Activated CD4-positive, alpha-beta memory T cell treated with anti-CD3 and anti-CD28 coated beads for 36 hours (primary cell): Measurements from ENCODE around the gene MRPL2. TPM values are rescaled to one million over a fixed set of nuclear protein-coding genes. Genes with fewer than 3 reads are reported as not detected.
"Not testable (repeated sequence)": the region's sequence is repeated elsewhere in the genome, so short reads cannot be mapped to it uniquely, and the experiment has no call there.

ENCODE experiments used
- CTCF ChIA-PET: fragments of 350-600 bp; sonication (Branson Sonifier 250); formaldehyde crosslinking; loops from one replicate; lab custom pipeline; 2021; ENCODE audit warnings: antibody characterized with exemption, inconsistent platforms; lab: Charles Lee
- POLR2A ChIA-PET: fragments of 350-600 bp; sonication (Branson Sonifier 250); formaldehyde crosslinking; loops from one replicate; lab custom pipeline; 2021; ENCODE audit warnings: antibody characterized with exemption; lab: Charles Lee
- DNase-seq: peaks from one replicate; pipeline ENCODE4 v3.0.0-alpha.2; 2020
- H3K27ac Mint-ChIP-seq: one replicate; pipeline ENCODE4 v1.8.0; 2021; ENCODE audit warnings: mixed read lengths
- H3K27me3 Mint-ChIP-seq: one replicate; pipeline ENCODE4 v1.8.0; 2021; ENCODE audit warnings: mixed read lengths
- H3K36me3 Mint-ChIP-seq: one replicate; pipeline ENCODE4 v1.8.0; 2021; ENCODE audit warnings: mixed read lengths
- H3K4me1 Mint-ChIP-seq: one replicate; pipeline ENCODE4 v1.8.0; 2021; ENCODE audit warnings: low read depth, mixed read lengths
- H3K4me3 Mint-ChIP-seq: one replicate; pipeline ENCODE4 v1.8.0; 2021; ENCODE audit warnings: mild to moderate bottlenecking, mixed read lengths
- H3K9me3 Mint-ChIP-seq: one replicate; pipeline ENCODE4 v1.8.0; 2021; ENCODE audit warnings: mixed read lengths
- intact Hi-C: fragments of 100-400 bp; cut with micrococcal nuclease; formaldehyde crosslinking; loops from one replicate; pipeline ENCODE4 v1.15.1; 2023
- total RNA-seq, 2 experiments: library from RNA; stranded (reverse); gene quantifications; one replicate each; pipeline ENCODE4 v1.2.3, GENCODE V29; 2021

Gene MRPL2
- total RNA-seq, 2 experiments from 2014 or later = 91.0 to 95.4 TPM

- CTCF ChIA-PET = no interaction called here
- no peak overlapping the region for H3K27ac Mint-ChIP-seq
These were observed 33.4 kb upstream of the MRPL2 start for GRCh38 chr6:43092635-43093034.

GRCh38 chr6:43091436-43091991 is 32.3 kb upstream of the MRPL2 start:
- no peaks in the 10 kb centered on the region for H3K27me3 Mint-ChIP-seq
- ChIA-PET CTCF (interaction anchor here (1.2 kb wide), 1 partner anchor 52 kb away, joined by 3 read pairs; no protein-coding TSS in a partner anchor), POLR2A (no interaction called here)
- no peak for DNase-seq
- intact Hi-C loops = no loop called here
- no peaks in the 10 kb centered on the region for H3K9me3 Mint-ChIP-seq
- H3K4me3 Mint-ChIP-seq = no peak overlapping the region
- no peak overlapping the region for H3K27ac Mint-ChIP-seq
- peaks cover 21% of the 10 kb centered on the region for H3K4me1 Mint-ChIP-seq
- H3K36me3 Mint-ChIP-seq = no peaks in the 10 kb centered on the region

More at GRCh38 chr6:43092635-43093034, 33.4 kb upstream of the MRPL2 start:
- intact Hi-C loops = no loop called here
- Mint-ChIP-seq H3K4me1 (peaks cover 18% of the 10 kb centered on the region), H3K9me3 (no peaks in the 10 kb centered on the region), H3K4me3 (no peak overlapping the region), H3K27me3 (no peaks in the 10 kb centered on the region), H3K36me3 (no peaks in the 10 kb centered on the region)
- no peak for DNase-seq
- POLR2A ChIA-PET = no interaction called here

GRCh38 chr6:43091020-43091419 is 31.8 kb upstream of the MRPL2 start:
- Mint-ChIP-seq H3K36me3 (no peaks in the 10 kb centered on the region), H3K27ac (no peak overlapping the region), H3K4me3 (no peak overlapping the region), H3K4me1 (peaks cover 25% of the 10 kb centered on the region), H3K27me3 (no peaks in the 10 kb centered on the region), H3K9me3 (no peaks in the 10 kb centered on the region)
- intact Hi-C loops = no loop called here
- ChIA-PET CTCF (interaction anchor here (1.2 kb wide), 1 partner anchor 53 kb away, joined by 3 read pairs; no protein-coding TSS in a partner anchor), POLR2A (no interaction called here)
- no peak for DNase-seq

- H3K36me3 Mint-ChIP-seq = no peaks in the 10 kb centered on the region
- ChIA-PET POLR2A (no interaction called here), CTCF (no interaction called here)
- intact Hi-C loops = no loop called here
- no peak for DNase-seq
- H3K4me3 Mint-ChIP-seq = no peak overlapping the region
- H3K9me3 Mint-ChIP-seq = no peaks in the 10 kb centered on the region
- H3K4me1 Mint-ChIP-seq = peaks cover 27% of the 10 kb centered on the region
- H3K27ac Mint-ChIP-seq = no peak overlapping the region
- H3K27me3 Mint-ChIP-seq = no peaks in the 10 kb centered on the region
These were observed 31.3 kb upstream of the MRPL2 start for GRCh38 chr6:43090559-43090956.

GRCh38 chr6:43089874-43090558 is 30.8 kb upstream of the MRPL2 start:
- Mint-ChIP-seq H3K9me3 (no peaks in the 10 kb centered on the region), H3K27ac (no peak overlapping the region), H3K4me1 (peaks cover 27% of the 10 kb centered on the region), H3K27me3 (no peaks in the 10 kb centered on the region), H3K36me3 (no peaks in the 10 kb centered on the region), H3K4me3 (no peak overlapping the region)
- DNase-seq = no peak
- intact Hi-C loops = no loop called here
- POLR2A ChIA-PET = no interaction called here
- CTCF ChIA-PET = interaction anchor here (0.6 to 0.7 kb wide), 2 partner anchors 237 to 526 kb away, joined by 3 read pairs; partner anchors contain the start of gene UBR2

- H3K27ac Mint-ChIP-seq = no peak overlapping the region
- peaks cover 27% of the 10 kb centered on the region for H3K4me1 Mint-ChIP-seq
- DNase-seq = no peak
- intact Hi-C loops = no loop called here
- ChIA-PET POLR2A (no interaction called here), CTCF (interaction anchor here (0.6 kb wide), 1 partner anchor 526 kb away, joined by 3 read pairs; the partner anchor contains the start of gene UBR2)
- H3K4me3 Mint-ChIP-seq = no peak overlapping the region
- H3K27me3 Mint-ChIP-seq = peaks cover 3% of the 10 kb centered on the region
- H3K36me3 Mint-ChIP-seq = no peaks in the 10 kb centered on the region
- no peaks in the 10 kb centered on the region for H3K9me3 Mint-ChIP-seq
These were observed 30.2 kb upstream of the MRPL2 start for GRCh38 chr6:43089467-43089866.

GRCh38 chr6:43088654-43089056 is 29.4 kb upstream of the MRPL2 start:
- H3K36me3 Mint-ChIP-seq = no peaks in the 10 kb centered on the region
- intact Hi-C loops = no loop called here
- ChIA-PET POLR2A (no interaction called here), CTCF (no interaction called here)
- no peak for DNase-seq
- H3K27me3 Mint-ChIP-seq = peaks cover 5% of the 10 kb centered on the region
- peaks cover 22% of the 10 kb centered on the region for H3K4me1 Mint-ChIP-seq
- H3K9me3 Mint-ChIP-seq = no peaks in the 10 kb centered on the region
- H3K27ac Mint-ChIP-seq = no peak overlapping the region
- no peak overlapping the region for H3K4me3 Mint-ChIP-seq

- DNase-seq = peak; percentile 41
- Mint-ChIP-seq H3K4me3 (no peak overlapping the region), H3K27me3 (peaks cover 6% of the 10 kb centered on the region), H3K9me3 (no peaks in the 10 kb centered on the region), H3K27ac (no peak overlapping the region), H3K36me3 (no peaks in the 10 kb centered on the region), H3K4me1 (peaks cover 13% of the 10 kb centered on the region)
- POLR2A ChIA-PET = no interaction called here
- CTCF ChIA-PET = interaction anchor here (1.0 kb wide), 1 partner anchor 57 kb away, joined by 8 read pairs; no protein-coding TSS in a partner anchor
- intact Hi-C loops = no loop called here
These were observed 26.9 kb upstream of the MRPL2 start for GRCh38 chr6:43086022-43086658.

GRCh38 chr6:43082806-43083655 is 23.8 kb upstream of the MRPL2 start:
- CTCF ChIA-PET = interaction anchor here (1.1 kb wide), 1 partner anchor 38 kb away, joined by 3 read pairs; no protein-coding TSS in a partner anchor
- H3K9me3 Mint-ChIP-seq = no peaks in the 10 kb centered on the region
- intact Hi-C loops = no loop called here
- H3K27me3 Mint-ChIP-seq = peaks cover 10% of the 10 kb centered on the region
- POLR2A ChIA-PET = no interaction called here
- H3K4me3 Mint-ChIP-seq = no peak overlapping the region
- H3K4me1 Mint-ChIP-seq = peaks cover 10% of the 10 kb centered on the region
- H3K27ac Mint-ChIP-seq = no peak overlapping the region
- no peak for DNase-seq
- H3K36me3 Mint-ChIP-seq = no peaks in the 10 kb centered on the region

GRCh38 chr6:43081922-43082321 is 22.7 kb upstream of the MRPL2 start:
- CTCF ChIA-PET = not testable (repeated sequence)

GRCh38 chr6:43081043-43081442 is 21.8 kb upstream of the MRPL2 start:
- CTCF ChIA-PET = no interaction called here
- POLR2A ChIA-PET = no interaction called here
- intact Hi-C loops = no loop called here

More at GRCh38 chr6:43081922-43082321, 22.7 kb upstream of the MRPL2 start:
- H3K4me3 Mint-ChIP-seq, DNase-seq, H3K36me3 Mint-ChIP-seq, H3K4me1 Mint-ChIP-seq, H3K9me3 Mint-ChIP-seq, H3K27ac Mint-ChIP-seq, POLR2A ChIA-PET, intact Hi-C loops: not testable (repeated sequence)
- peaks cover 20% of the 10 kb centered on the region for H3K27me3 Mint-ChIP-seq

GRCh38 chr6:43078691-43079090 is 19.5 kb upstream of the MRPL2 start:
- peaks cover 1% of the 10 kb centered on the region for H3K4me1 Mint-ChIP-seq
- intact Hi-C loops = no loop called here
- no peaks in the 10 kb centered on the region for H3K36me3 Mint-ChIP-seq
- DNase-seq = no peak
- H3K9me3 Mint-ChIP-seq = no peaks in the 10 kb centered on the region
- POLR2A ChIA-PET = no interaction called here
- no peak overlapping the region for H3K4me3 Mint-ChIP-seq
- CTCF ChIA-PET = no interaction called here
- peaks cover 18% of the 10 kb centered on the region for H3K27me3 Mint-ChIP-seq
- H3K27ac Mint-ChIP-seq = no peak overlapping the region

More at GRCh38 chr6:43081043-43081442, 21.8 kb upstream of the MRPL2 start:
- no peak for DNase-seq
- no peaks in the 10 kb centered on the region for H3K9me3 Mint-ChIP-seq
- H3K27me3 Mint-ChIP-seq = peaks cover 23% of the 10 kb centered on the region
- H3K36me3 Mint-ChIP-seq = no peaks in the 10 kb centered on the region
- H3K4me3 Mint-ChIP-seq = no peak overlapping the region
- no peak overlapping the region for H3K27ac Mint-ChIP-seq
- H3K4me1 Mint-ChIP-seq = peaks cover 4% of the 10 kb centered on the region
